NCI-H2227 (cell line): ENCODE results near the gene SLC45A3.
"Not testable (repeated sequence)": the region's sequence is repeated elsewhere in the genome, so short reads cannot be mapped to it uniquely, and the experiment has no call there.

Source experiments
- DNase-seq: peaks from one replicate; lab custom pipeline; 2025; ENCODE audit not compliant: unreplicated experiment; lab: John Stamatoyannopoulos, UW

SLC45A3 gene, protein sequence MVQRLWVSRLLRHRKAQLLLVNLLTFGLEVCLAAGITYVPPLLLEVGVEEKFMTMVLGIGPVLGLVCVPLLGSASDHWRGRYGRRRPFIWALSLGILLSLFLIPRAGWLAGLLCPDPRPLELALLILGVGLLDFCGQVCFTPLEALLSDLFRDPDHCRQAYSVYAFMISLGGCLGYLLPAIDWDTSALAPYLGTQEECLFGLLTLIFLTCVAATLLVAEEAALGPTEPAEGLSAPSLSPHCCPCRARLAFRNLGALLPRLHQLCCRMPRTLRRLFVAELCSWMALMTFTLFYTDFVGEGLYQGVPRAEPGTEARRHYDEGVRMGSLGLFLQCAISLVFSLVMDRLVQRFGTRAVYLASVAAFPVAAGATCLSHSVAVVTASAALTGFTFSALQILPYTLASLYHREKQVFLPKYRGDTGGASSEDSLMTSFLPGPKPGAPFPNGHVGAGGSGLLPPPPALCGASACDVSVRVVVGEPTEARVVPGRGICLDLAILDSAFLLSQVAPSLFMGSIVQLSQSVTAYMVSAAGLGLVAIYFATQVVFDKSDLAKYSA

DNA sequence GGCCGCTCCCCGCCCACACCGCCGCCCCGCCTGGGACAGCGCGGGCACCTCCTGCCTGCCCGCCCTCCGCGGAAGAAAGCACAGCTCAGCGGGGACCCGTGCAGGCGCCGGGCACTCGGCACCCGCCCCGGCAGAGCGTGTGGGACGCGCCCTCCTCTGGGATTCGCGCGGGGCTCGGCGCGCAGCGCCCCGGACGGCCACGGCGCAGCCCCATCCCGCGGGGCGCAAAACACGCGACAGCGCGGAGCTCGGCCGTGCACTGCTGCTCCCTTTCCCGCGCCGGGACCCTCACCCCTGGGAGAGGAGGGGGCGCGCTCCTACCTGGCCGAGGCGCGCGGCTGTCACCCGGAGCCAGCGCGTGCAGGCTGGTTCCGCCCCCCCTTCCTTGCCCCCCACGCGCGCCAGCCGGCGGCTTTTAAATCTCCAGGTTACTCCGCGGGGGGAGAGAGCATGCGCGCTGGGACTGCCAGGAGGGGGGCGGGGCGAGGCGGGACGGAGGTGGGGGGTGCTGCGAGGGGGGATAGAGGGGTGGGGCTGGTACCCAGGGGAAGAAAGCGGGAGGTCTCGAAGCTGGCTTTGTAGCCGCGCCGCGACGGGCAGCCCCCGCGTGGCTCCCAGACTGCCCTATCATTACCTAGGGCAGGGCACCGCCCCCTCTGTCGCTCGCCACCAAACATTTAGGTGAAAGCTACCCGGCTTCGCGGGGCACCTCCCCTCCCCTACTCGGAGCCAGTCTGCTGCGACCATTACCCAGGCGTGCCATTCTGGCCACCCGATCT is at the start of gene SLC45A3:
Gene SLC45A3 (minus strand): TSS at position 437 of the 779 bp plus-strand sequence. CDS start 15,853 bp downstream, outside the sequence.
- DNase-seq, result peak; percentile 73

DNA sequence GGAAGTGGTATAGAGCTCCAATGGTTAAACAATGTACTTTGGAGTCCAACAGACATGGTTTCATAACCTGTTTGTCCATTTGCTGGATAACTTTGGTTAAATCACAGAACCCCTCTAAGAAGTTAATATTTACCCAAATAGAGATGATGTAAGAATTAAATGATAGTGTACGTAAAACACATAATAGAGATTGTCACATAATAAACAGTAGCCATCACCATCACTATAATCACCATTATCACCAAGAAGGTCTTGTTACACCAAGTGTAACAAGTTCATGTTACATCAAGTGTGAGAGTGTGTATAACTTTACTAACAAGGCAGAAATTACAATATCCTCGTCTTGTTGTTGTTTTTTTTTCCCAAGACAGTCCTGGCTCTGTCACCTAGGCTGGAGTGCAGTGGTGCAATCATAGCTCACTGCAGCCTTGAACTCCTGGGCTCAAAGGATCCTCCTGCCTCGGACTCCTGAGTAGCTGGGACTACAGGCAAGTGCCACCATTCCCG is 46.4 kb upstream of the SLC45A3 start:
- no peak for DNase-seq

DNA sequence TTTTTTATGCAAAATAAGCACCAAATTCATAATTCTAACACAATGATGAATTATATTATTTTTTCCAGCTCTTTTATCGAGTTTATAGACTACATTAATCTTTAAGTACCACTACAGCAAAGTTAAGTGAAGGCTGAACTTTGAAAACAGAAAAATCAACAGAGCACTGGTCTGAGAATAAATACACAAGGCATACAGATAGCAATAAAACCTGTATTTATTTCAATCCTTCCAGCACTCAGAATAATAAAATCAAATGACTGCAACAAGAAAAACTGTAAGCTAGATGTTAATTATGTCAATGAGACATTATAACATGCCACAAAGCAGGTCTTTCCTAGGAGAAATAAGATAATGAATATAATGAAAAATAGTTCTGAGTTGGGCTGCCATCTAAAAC is 45.2 kb upstream of the SLC45A3 start:
- DNase-seq, result no peak

DNA sequence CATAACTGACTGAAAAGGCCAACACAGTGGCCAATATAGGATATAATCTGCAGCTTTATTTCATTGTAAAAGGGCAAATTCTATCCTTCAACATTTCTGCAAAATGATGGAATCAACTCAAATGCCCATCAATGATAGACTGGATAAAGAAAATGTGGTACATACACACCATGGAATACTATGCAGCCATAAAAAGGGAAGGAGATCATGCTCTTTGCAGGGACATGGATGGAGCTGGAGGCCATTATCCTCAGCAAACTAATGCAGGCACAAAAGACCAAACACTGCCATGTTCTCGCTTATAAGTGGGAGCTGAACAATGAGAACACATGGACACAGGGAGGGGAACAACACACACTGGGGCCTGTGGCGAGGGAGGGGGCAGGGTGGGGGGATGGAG is 40.4 kb upstream of the SLC45A3 start:
- DNase-seq, result not testable (repeated sequence)

DNA sequence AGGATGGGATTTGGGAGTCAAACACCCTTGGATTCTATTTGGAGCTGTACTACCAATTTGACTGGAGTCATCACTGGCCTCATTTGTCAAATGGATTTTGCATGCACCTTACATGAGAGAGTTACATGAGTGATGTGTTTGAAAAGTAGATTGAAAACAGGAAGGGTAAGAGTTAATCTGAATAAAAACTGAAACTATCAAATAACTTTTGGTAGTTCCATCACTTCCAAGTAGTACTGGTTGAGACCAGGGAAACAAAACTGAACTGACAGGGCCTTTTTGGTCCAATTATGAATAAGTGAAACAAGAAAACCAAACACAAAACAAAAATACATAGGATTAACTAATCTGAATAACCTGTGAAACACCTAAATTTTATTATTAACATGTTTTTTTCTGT is 39.5 kb upstream of the SLC45A3 start:
- DNase-seq, result no peak

DNA sequence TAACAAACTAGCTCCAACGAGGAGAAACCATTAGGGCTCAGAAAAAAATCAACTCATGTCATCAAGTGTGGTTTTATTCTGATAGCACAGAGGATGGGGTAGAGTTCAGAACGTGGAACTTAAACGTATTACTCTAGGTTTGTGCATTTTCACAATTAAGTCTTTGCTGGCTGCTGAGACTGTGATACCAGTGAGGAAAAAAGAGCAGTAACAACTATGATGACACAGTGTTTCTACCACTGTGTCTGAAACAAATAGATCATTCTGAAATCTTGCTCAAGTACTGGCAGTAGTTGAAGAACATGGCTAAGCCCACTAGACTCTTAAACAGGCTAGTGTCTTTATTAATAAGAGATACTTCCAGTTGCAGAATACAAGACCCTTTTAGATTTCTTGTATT is 38.7 kb upstream of the SLC45A3 start:
- no peak for DNase-seq

DNA sequence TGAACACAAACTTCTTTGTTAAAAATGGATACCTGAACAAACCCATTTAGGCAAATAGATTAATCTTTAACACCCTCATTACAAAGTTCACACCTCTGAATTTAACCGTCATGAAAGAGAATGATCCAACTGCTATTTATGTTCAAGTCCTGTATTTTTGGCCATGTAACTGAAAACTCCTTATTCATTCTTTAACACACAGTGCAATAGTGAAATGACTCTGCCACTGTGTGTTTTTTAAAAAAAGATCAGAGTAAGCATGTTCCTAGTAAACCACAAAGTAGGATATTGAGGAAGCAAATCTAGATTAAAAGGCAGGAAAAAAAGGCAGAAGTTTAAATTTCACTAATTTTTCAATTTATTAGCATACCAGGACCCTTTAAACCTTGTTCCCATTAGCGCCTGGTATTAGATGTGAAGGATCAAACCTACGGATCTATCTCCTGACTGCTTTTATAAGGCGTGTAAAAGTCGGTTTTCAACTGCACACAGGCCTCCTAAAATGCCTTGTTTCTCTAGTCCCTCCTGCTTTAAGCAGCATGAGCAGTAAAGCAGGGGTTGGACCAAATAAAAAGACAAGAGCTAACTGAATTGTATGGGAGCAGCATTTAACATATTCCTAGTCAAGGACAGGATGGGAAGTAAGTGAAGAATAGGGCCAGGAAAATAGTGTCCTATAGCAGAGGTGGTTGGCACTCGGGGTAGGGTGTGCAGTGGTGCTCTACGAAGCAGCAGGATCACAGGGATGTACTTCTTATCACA is 36.2 kb upstream of the SLC45A3 start:
- no peak for DNase-seq

DNA sequence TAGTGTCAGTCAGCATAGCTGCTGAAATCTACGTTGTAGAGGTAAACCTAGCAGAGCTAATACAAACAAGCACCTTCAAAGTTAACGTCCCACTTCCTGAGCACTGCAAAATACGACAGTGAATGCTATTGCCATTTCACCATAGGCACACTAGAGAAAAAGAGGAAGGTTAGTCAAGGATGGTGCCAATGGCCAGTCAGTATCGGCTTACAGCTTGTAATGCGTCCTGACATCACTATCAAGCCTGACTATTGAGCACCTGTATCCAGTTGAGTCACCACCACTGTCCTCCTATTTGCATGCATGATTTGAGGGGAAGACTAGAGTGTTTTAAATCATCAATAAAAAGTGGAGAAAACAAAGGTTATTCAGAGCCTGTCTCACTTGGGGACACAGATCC is 35.3 kb upstream of the SLC45A3 start:
- DNase-seq, result no peak

DNA sequence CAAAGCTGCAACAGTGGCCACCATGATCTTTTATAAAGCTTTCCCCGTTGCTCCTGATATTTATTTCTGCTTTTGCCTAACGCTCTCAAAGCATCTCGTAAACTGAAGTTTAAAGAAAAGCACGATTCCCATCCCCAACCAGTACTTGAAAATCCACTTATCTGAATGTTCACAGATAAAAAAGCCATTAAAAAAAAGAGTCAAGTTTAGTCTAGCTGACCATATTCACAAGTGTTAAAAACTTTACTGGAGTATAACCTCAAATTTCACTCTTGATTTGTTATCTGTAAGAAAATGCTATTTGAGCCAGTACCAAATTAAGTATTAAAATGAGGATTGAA is 34.6 kb upstream of the SLC45A3 start:
- no peak for DNase-seq

DNA sequence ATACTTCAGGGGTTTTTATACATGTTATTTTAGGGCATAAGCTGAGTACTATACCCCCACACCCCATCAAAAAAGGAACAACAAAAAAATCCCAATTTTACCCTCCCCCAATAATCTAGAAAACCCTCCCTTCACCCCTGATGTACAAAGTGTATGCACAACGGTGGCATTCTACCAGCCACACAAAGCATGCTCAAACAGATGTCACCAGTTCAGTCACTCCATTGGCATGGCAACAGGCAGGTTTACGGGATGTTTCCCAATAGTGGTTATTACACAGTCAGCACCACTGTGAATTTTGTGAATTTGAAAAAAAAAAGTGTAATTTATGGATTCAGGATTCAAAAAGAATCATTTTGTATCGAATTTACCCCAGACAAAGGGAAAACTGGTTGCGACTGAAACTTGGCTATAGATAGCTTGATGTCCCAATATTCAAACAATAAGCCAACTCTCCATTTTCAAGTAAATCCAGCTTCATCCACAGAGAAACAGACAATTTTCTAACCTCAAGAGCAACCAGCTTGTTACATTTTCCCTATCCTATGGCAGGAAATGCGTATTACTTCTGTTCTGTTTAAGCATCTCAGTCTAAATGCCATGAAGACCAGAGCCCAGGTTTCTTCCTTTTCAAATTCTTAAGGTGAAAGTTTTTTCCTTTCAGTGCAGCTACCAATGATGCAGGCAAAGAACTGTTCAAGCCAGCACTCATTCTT is 34.0 kb upstream of the SLC45A3 start:
- no peak for DNase-seq

DNA sequence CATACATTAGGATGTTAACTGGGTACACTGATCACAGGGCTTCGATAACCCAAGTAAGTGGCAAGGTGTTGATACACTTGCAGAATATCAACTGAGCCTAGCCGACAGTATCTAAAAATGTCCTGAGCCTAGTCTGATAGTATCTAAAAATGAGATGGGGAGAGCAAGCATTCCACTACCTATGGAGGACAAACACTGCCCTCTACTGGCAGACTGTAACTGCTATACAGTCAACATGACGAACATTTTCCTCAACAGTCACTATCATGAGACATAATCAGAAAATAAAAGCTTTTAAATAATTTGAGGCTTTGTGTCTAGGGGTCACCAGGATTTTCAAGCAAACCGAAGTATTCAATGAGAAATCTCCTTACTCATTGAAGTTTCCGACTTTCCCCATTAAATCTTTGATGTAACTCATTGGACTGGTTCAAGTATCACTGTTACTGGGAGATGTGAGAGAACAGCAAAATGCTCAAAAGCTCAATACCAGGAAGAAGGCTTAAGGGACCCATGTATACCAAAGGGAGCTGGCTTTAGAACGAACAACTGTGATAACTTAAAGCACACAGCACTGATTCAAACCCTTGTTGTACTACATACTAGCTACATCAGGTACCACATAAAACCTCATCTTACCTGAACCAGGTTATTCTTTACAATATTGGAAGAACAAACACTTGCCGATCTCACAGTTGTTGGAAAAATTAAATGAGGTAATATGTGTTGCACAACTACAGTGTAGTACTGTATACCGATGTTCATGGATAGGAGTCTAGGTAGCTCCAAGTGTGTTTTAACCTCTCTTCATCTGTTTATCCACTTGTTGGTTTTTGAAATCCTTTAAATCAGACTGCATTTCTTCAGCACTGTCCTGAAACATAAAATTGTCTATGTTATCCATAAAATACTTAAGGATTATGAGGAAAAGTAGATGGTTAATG is 31.1 kb upstream of the SLC45A3 start:
- DNase-seq, result peak; percentile 87

DNA sequence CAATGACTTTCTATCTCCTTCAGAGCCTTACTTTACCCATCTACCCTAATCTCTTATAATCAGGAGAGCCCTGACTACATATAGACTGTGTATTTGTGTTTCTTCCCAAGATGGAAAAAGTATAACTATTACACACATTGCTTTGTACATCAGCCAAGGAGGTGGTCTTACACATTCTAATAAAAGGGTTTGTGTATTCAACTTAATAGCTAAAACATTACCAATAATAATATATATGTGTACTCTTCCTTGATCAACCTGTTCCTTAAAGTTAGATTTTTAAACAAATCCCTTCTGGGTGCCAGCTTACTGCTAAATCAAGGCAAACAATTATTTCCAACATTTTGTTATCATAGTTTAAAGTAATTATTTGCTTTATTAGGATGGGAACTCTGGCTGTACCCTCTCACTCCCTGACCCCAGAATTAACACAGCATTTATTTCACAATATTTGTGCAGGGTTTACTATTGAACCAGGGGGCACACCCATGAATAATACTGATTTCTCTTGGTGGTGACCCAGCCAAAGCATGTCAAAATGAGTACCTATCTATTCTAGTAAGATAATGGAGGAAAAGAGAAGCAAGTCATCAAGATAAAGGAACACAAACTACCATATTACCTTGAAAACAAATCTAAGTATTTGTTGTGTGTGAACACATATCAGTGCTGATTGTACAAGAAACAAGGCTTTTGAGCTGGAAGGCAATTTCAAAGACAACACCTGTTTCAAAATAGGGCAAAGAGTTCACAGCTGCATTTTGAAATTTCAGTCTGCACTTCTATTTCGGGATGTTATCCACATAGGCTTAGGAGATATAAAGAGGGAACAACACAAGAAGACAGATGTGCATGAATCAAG is 30.1 kb upstream of the SLC45A3 start:
- DNase-seq, result no peak

DNA sequence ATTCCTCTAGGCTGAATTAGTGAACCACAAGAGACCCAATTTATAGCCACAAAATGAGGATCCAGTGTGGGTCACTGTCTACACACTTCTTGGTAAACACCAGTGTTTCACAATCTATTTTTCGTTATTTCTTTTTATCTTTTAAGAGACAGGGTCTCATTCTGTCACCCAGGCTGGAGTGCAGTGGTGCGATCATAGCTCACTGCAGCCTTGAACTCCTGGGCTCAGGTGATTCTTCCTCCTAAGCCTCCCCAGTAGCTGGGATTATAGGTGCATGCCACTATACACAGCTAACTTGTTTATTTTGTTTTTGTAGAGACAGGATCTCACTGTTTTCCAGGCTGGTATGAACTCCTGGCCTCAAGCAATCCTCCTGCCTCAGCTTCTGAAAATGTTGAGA is 29.3 kb upstream of the SLC45A3 start:
- DNase-seq, result no peak

DNA sequence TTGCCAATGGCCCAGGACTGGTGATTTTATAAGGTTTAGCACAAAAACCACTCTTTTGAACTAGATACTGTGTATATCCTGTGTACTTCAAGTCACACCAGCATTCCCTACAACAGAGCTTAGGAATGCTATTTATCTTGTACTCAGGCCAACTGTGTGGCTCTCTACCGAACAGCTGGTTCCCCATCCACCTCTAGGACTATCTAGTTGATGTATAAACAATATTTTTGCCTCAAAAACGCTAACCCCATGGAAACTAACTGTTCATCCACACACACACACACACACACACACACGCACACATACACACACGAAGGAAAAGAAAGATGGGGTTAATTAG is 28.7 kb upstream of the SLC45A3 start:
- DNase-seq, result no peak

DNA sequence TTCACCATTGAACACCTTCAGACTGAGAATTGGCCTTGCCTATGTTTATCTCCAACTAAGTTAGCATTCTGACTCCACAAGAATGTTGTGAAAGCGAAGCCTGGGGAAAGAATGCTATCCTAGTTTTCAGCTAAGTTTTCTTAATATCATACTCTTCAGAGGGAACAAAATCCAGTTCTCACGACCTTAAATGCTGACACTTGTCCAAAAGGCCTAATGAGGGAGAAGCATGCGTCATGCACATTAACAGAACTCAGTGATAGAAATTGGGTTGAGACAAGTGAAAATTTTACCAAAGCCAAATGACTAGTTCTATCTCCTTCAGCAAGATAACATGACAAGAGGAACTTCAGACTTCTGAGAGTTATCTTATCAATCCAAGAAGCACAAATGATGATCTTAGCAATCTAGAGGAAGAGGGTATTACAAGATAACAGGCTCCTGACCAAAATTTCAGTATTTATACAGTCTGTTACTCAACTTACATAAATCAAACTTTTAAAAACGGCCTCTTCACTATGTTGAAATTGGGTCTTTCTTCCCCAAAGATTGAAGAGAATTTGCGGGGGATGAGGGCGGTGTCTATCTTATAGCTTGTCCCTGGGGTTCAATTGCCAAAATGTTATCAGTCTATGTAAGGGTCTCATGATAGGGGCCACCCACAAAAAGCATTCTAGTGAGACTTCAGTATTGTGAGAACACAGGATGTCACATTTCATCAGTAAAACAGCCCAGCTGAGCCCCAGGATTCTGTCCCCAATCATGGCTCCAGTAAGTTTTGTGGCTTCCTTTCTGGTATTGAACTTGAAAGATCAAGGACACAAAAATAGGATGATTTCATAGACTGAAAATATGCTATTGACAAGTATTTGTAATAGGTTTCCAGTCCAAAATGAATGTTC is 26.5 kb upstream of the SLC45A3 start:
- DNase-seq, result no peak

DNA sequence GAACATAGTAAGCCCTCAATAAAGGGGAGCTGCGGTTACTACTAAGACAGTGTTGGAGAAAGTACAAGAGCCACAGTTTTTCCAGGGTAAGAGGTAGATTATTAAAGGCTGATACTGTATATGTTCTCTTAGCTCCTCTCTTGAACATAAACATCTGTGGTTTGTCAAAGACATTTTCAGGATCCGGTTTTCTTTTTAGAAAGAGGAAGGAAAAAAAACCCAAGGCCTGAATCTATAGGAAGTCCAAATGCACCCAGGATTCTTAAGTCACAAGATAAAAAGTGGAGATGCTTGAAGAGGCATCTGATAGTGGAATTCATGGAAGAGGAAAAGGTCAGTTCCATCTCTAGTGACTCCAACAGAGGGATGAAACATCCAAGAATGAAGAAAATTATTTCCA is 24.6 kb upstream of the SLC45A3 start:
- no peak for DNase-seq

DNA sequence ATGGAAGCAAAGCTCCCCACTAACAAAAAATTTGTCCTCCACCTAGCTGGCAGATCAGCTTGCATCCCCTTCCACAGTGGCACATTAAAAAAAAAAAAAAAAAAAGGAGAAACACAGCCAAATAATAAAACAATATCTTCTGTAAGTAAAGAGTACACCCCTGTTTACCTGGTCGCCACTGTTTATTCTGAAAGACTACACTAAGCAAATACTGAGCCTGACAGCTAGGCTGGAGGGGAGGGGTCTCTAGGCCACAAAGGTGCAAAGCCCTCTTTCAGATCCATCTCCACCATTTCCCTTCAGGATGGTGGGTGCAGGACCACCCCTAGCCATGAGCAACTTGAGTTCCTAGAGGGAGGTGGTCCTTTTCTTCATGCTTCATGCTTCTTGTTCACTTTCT is 22.8 kb upstream of the SLC45A3 start:
- DNase-seq, result no peak

DNA sequence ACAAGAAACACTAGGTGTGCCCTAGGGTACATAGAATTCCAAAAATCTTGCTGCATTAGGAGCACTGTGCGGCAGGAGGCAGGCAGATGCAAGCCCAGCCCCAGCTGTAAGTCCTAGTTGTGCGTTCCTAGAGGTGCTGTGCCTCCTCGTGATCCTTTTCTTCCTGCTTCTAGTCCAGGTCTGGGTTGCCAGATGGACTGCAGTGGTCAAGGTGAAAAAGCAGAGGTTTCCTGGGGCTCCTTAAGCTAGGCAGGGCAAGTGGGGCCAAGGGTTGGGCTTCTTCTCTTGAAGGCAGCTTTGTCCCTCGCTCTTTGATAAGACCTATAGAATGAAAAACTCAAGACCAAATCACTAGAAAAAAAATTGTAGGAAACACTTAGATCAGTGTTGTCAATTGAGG is 21.6 kb upstream of the SLC45A3 start:
- no peak for DNase-seq
